Stimulated activated CD8-positive, alpha-beta memory T cell treated with anti-CD3 and anti-CD28 coated beads, Interleukin-4, amount 100 ng/mL, for 24 hours (primary cell): ENCODE results near the gene ZNF536.
"Not testable (repeated sequence)": the region's sequence is repeated elsewhere in the genome, so short reads cannot be mapped to it uniquely, and the experiment has no call there.

Experiments used
- DNase-seq: peaks from one replicate; pipeline ENCODE4 v3.0.0-alpha.2; 2020; ENCODE audit warnings: low read depth

ZNF536 gene

GRCh38 chr19:30417166-30417565, 45.0 kb downstream of the ZNF536 start:
- DNase-seq, result not testable (repeated sequence)

- DNase-seq, result no peak
These were observed 47.5 kb downstream of the ZNF536 start for GRCh38 chr19:30419568-30420180.

DNA sequence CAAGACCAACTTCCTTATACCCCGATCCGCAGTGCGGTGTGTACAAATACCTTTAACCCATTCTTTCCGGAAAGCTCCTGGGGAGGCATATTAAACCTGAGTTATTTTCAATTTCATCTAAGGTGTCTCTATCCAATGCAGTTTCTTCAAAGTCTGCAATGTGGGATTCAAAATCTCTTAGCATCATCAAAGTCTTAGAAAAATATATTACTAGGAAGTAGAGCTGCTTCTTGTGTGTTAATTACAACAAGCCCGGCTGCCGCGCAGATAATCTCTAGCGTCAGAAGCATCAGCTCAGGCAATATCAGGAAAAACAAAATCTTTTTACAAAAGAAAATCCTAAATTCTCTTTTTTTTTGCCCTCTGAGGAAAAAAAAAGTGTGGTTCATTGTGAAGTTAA, 48.1 kb downstream of the ZNF536 start:
- no peak for DNase-seq

GRCh38 chr19:30420881-30421280, 48.7 kb downstream of the ZNF536 start:
- DNase-seq, result no peak

DNA sequence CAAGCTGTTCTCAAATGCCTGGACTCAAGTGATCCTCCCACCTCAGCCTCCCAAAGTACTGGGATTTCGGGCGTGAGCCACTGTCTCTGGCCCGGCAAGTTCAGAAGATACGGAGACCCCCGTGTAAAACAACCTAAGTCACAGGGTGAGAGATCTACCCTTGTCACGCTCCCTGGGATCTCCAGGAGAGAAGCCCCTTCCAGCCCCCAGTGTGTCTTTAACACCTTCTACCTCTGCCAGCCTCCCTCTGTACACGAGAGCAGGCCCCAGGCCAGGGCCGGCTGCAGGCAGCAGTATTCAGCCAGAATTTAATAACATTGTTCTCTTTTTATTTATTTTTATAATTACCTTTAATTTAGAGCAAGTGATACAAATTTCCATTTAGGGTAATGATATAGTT, 49.4 kb downstream of the ZNF536 start:
- no peak for DNase-seq

DNA sequence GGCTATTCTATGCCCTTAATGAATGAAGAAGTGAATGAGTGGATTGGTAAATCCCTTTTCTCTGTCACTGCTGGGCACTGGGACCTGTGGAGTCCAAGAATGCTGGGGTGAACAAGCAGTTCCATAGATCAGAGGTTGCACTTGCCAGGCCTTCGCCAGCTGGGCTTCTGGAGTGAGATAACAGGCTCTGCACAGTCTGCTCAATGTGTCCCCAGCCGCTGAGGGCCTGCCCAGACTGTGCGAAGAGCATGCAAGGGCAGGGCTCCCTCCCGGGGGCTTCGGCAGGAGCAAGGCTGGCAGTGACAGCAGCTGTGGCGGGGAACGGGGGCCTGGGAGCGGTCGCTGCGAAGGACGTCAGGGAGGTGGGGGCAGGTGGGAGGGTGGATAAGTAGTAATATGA, 51.3 kb downstream of the ZNF536 start:
- no peak for DNase-seq

DNA sequence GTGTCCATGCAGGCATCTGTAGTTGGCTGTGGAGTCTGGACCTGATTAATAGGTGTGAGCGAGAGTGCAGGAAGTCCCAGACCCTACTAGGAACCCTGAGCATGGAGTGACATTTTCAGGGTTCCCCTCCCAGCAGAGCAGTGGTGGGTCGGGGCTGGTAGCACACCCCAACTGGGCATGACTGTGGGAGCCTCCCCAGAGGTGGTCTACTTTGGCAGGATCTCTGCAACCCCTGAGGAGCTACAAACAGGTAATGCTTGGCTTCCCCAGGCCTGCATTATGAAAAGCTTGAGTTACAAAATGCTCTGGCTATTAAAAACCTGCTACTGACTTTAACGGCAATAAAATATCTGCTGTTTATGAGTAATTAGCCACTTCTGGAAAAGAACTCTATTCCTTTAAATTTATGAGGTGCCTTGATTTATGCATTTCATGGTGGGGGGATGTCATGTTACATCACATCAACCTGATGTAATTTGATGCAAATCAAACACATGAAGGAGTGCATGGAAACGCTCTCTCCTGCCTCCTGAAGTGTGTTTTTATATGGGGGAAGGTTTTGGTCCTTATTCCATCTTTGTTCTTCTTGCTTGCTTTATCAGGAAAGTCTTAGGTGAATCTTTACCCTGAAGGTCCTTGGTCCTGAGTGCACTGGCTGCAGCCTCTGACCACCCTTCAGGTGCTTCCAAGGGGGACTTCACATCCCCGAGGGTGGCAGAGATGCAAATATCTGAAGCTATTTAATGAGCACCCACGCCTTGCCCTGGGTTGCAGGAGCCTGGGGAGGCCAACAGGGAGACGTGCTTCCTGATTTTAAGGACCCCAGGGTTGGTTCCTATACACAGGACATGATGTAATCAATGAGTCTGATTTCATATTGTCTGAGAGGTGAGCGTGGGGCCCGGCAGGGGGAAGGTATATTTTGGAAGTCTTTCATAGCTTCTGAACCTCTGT, 54.0 kb downstream of the ZNF536 start:
- DNase-seq, result no peak

DNA sequence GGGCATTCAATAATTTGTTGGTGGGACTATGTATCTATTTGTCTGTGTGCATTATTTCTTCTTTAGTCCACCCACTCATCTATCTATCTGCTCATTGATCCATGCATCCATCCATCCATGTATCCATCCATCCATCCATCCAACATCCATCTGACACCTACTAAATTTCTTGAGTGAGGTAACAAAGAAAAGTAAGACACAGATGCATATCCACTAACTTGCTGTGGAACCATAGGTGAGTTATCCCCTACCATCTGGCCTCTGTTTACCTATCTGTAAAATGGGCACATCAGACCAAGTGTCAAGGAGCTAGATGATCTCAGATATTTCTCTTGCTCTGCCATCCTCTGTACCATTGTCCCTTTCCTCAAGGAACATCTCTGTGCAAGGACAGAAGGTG, 54.7 kb downstream of the ZNF536 start:
- no peak for DNase-seq

DNA sequence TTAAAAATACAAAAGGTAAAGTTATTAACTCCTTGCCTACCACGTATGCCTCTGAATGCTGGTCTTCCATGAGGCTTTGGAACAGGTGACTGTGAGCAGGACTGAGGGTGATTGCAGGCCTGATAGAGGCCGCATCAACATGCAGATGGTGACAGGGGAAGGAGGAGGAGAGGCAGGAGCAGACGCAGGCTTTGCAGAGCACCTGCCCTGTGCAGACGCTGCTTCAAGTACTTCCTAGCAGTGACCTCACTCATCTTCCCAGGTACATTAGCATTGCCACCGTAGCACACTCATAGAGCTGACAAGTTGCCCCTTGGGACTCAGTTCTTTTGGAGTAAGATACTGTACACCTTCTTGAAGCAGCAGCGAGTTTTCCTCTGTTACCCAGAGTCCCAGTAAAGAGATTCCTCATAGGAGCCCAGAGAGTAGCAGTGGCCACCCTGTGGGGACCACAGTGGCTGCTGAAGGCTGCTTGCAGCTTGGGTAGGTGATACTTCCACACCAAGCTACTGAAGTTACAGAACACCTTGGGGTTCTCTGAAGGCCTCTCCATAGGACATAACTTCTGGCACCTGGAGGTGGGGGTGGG, 56.0 kb downstream of the ZNF536 start:
- DNase-seq, result no peak

- no peak for DNase-seq
These were observed 56.7 kb downstream of the ZNF536 start for GRCh38 chr19:30428844-30429243.

- DNase-seq, result no peak
These were observed 58.1 kb downstream of the ZNF536 start for GRCh38 chr19:30430206-30430734.

DNA sequence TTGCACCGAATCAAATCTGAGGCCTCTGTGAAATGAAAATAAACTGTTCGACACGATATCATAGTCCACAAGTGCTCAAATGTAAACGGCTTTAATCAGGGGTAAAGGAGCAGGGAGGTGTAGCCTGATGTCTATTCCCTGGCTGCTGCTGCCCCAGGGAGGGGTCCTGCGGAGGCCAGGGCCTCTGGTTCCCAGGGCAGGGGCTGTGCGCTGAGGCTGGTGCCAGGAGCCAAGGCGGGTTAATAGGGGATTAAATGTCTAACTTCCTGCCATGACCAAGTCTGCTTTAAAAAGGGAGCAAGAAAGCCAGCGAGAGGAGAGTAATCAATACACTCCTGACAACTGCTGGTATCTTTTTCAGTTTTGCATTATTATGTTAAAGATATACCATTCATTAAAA, 59.4 kb downstream of the ZNF536 start:
- DNase-seq, result no peak

GRCh38 chr19:30434797-30435594, 62.8 kb downstream of the ZNF536 start:
- DNase-seq, result no peak

DNA sequence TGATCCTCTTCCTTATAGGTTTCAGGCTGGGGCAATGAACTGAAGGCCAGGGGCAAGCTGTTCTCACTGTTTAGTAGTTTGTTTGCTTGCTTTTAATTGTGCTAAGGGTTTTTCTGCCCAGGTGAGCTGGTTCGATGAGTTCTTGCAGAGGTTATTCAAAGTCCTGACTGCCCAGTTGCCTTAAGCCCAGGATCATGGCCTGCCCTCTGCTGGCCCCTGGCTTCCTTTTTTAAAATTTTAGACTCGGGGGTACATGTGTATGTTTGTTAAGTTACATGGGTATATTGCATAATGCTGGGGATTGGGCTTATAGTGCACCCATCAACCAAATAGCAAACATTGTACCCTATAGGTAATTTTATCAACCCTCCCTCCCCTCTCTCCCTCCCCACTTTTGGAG, 65.7 kb downstream of the ZNF536 start:
- no peak for DNase-seq

DNA sequence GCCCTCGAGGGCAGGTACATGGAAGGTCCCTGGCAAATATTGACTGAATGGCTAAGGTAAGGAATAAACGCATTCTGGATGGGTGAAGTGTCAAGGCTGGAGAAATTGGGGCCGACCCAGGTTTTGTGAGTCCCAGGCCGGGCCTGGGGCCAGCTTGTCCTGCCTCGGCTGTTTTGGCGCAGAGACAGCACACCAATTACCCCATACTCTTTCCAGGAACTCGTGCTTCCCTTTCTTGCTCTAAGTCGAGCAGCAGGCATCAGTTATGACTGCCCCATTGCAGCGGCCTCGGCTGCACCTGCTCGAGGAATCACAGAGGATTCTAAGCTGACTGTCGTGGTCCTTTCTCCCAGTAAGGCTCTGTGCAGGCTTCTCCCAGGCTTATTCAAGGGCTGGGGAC, 67.1 kb downstream of the ZNF536 start:
- no peak for DNase-seq

DNA sequence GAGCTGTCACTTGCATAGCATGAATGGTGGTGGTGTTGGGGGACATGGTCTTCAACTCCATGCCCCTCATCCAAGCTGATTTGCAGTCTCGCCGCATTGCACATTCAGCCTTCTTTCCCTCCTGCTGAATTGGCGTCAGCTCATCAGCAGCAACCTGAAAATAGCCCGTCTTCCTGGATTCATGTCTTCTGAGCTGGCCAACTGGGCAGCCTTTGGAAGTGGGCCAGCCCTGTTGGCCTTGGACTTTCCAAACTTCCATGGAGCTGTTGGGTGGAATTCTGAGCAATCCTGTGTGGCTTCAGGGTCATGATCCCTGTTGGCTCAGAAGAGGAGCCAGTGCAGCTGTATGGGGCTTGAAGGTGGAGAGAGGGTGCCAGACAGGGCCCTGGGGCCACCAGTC, 68.8 kb downstream of the ZNF536 start:
- DNase-seq, result no peak

DNA sequence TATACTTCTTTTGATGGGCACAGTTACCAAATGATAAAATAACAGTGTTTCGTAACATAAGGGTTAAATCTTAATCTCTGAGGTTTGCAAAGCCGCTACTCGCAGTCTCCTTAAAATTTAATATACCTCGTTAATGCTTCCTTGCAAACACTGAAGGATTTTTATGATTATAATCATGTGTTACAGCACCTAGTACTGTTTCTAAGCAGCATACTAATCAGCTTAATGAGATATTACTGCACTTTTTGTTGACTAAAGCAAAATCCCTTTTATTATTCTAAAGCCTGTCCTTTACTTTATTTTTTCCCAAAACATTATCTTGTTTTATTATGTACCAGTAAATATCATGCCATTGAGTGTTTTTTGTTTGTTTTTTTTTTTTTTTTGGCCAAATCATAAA, 70.5 kb downstream of the ZNF536 start:
- no peak for DNase-seq

DNA sequence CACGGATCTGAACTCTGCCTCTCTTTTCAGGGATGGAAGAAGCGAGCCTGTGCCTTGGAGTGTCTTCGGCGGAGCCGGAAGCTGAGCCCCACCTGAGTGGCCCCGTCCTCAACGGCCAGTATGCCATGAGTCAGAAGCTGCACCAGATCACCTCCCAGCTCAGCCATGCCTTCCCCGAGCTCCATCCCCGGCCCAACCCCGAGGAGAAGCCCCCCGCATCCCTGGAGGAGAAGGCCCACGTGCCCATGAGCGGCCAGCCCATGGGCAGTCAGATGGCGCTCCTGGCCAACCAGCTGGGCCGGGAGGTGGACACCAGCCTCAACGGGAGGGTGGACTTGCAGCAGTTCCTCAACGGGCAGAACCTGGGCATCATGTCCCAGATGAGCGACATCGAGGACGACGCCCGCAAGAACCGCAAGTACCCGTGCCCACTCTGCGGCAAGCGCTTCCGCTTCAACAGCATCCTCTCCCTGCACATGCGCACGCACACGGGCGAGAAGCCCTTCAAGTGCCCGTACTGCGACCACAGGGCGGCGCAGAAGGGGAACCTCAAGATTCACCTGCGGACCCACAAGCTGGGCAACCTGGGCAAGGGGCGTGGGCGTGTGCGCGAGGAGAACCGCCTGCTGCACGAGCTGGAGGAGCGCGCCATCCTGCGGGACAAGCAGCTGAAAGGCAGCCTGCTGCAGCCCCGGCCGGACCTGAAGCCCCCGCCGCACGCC, 71.5 kb downstream of the ZNF536 start:
- no peak for DNase-seq

- DNase-seq, result no peak
These were observed 72.1 kb downstream of the ZNF536 start for GRCh38 chr19:30444253-30444671.

GRCh38 chr19:30444686-30445232, 72.6 kb downstream of the ZNF536 start:
- DNase-seq, result no peak

DNA sequence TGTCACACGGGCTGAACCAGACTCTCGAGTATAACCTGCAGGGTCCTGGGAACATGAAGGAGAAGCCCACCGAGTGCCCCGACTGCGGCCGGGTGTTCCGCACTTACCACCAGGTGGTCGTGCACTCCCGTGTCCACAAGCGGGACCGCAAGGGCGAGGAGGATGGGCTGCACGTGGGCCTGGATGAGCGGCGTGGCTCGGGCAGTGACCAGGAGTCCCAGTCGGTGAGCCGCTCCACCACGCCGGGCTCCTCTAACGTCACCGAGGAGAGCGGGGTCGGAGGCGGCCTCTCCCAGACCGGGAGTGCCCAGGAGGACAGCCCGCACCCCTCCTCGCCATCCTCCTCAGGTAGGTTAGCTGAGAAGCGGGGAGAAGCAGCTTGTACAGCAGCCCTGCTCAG, 73.2 kb downstream of the ZNF536 start:
- DNase-seq, result no peak
